GM12892 (cell line): ENCODE measurements around the gene HOXC6.
"Not testable (repeated sequence)": the region's sequence is repeated elsewhere in the genome, so short reads cannot be mapped to it uniquely, and the experiment has no call there.

Source experiments
- DNase-seq: peaks from one replicate; pipeline ENCODE4 v3.0.0; 2011; ENCODE audit not compliant: insufficient read length
- FAIRE-seq: peaks from 2 replicates; lab custom pipeline; 2011; peaks lifted over from hg19 to GRCh38; lab: Jason Lieb, UNC
- POLR2A ChIP-seq: IDR thresholded peaks from 2 replicates; pipeline ENCODE4 v1.6.1; 2011; ENCODE audit warnings: low read depth, low read length, control low read depth
- POLR2AphosphoS5 ChIP-seq: IDR thresholded peaks from 2 replicates; pipeline ENCODE4 v1.6.1; 2011; ENCODE audit warnings: low read depth, low read length, control low read depth
- TAF1 ChIP-seq: IDR thresholded peaks from 2 replicates; pipeline ENCODE4 v1.6.1; 2011; ENCODE audit warnings: low read depth, mild to moderate bottlenecking, control low read depth, low read length, borderline replicate concordance

The HOXC6 gene

GRCh38 chr12:54075974-54076373 is 47.7 kb downstream of the HOXC6 start:
- FAIRE-seq (no peak), DNase-seq (no peak)
- TF ChIP-seq POLR2AphosphoS5 (no peak), TAF1 (no peak), POLR2A (no peak)

DNA sequence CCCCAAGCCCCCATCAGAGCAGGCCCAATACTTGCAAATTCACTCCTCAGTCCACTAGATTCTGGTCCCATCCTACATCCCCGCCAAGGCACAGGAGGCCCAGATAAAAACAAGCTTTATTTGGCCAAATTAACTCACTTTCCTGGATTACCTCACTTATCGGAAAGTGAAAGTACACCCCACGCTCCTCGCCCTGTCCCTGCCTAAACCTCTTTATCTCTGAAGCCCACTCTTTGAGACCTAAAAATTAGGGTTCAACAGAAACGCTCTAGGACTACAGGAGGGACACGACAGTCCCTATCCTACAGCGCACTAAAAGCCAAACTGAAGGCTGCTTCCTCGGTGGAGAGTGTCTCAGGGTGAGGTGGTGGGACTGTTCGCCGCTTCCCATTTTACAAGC is 49.6 kb downstream of the HOXC6 start:
- not testable (repeated sequence) for FAIRE-seq, DNase-seq

DNA sequence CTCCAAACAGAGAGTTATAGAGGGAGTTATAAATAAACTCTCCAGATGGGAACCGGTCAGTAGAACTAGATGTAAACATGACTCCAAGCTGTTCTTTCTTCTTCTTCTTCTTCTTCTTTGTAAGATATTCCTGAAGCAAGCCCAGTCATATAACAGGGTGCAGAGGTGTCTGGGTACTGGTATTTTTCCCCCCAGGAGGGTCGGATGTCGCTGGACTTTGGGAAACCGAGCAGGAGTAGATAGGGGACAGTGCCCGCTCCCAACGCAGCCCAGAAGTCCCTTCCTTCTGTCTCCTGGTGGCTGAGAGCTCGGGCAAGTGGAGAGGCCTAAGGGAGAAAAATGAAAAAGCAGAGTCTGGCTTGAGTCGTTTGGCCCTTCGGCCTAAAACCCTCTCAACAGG is 50.9 kb downstream of the HOXC6 start:
- not testable (repeated sequence) for DNase-seq, FAIRE-seq
